Keratinocyte (primary cell): ENCODE measurements around the gene MPP1. TPM values are rescaled to one million over a fixed set of nuclear protein-coding genes. Genes with fewer than 3 reads are reported as not detected.
"Not testable (repeated sequence)": the region's sequence is repeated elsewhere in the genome, so short reads cannot be mapped to it uniquely, and the experiment has no call there.

Experiments
- DNase-seq: peaks from one replicate; pipeline ENCODE4 v3.0.0-alpha.2; 2011; ENCODE audit warnings: low read depth, missing footprints, low spot score
- FAIRE-seq: peaks from 2 replicates; lab custom pipeline; 2011; peaks lifted over from hg19 to GRCh38; lab: Jason Lieb, UNC
- H2AFZ ChIP-seq: 2 replicates; pipeline ENCODE4 v1.6.0; 2012; ENCODE audit warnings: low read length, control low read depth, inconsistent platforms; ENCODE audit not compliant: control insufficient read depth
- H3K27ac ChIP-seq: 2 replicates; pipeline ENCODE4 v1.5.1; 2011; ENCODE audit warnings: low read length; ENCODE audit not compliant: control insufficient read depth, insufficient read depth
- H3K27me3 ChIP-seq: 3 replicates; pipeline ENCODE4 v1.6.0; 2011; ENCODE audit warnings: low read length; ENCODE audit not compliant: control insufficient read depth, insufficient read depth; ENCODE audit errors: extremely low read depth
- H3K36me3 ChIP-seq, 2 experiments: 2 replicates in 1 of 2; 3 replicates in 1 of 2; pipeline ENCODE4 v1.5.1; 2011; ENCODE audit warnings: low read length in 2 of 2, mild to moderate bottlenecking in 1 of 2; ENCODE audit not compliant: control insufficient read depth in 2 of 2, insufficient read depth in 2 of 2; ENCODE audit errors: extremely low read depth in 1 of 2
- H3K4me1 ChIP-seq: 3 replicates; pipeline ENCODE4 v1.5.1; 2011; ENCODE audit warnings: low read length; ENCODE audit not compliant: control insufficient read depth, insufficient read depth; ENCODE audit errors: extremely low read depth
- H3K4me2 ChIP-seq: 3 replicates; pipeline ENCODE4 v1.6.0; 2011; ENCODE audit warnings: low read depth, low read length; ENCODE audit not compliant: control insufficient read depth, insufficient read depth; ENCODE audit errors: extremely low read depth
- H3K4me3 ChIP-seq, 3 experiments: fragments of 200-600 bp in 1 of 3; sonication (generic) in 1 of 3; 2 replicates in 2 of 3; 3 replicates in 1 of 3; pipeline ENCODE4 v1.5.1; 2011 to 2016; ENCODE audit warnings: low read length in 3 of 3, mild to moderate bottlenecking in 3 of 3, control low read depth in 2 of 3, inconsistent platforms in 1 of 3, low read depth in 1 of 3, mixed read lengths in 1 of 3, mixed run types in 1 of 3, moderate library complexity in 1 of 3; ENCODE audit not compliant: control insufficient read depth in 2 of 3, insufficient read depth in 2 of 3; ENCODE audit errors: extremely low read depth in 1 of 3
- H3K79me2 ChIP-seq: 2 replicates; pipeline ENCODE4 v1.6.0; 2012; ENCODE audit warnings: low read length; ENCODE audit not compliant: control insufficient read depth, insufficient read depth
- H3K9ac ChIP-seq: 3 replicates; pipeline ENCODE4 v1.6.0; 2011; ENCODE audit warnings: low read length; ENCODE audit not compliant: control insufficient read depth, insufficient read depth; ENCODE audit errors: extremely low read depth
- H3K9me1 ChIP-seq: 3 replicates; pipeline ENCODE4 v1.6.0; 2011; ENCODE audit warnings: low read length; ENCODE audit not compliant: control insufficient read depth, insufficient read depth; ENCODE audit errors: extremely low read depth
- H3K9me3 ChIP-seq: 2 replicates; pipeline ENCODE4 v1.5.1; 2012; ENCODE audit warnings: low read depth, low read length; ENCODE audit not compliant: control insufficient read depth
- H4K20me1 ChIP-seq: 3 replicates; pipeline ENCODE4 v1.6.0; 2011; ENCODE audit warnings: low read length; ENCODE audit not compliant: control insufficient read depth, insufficient read depth; ENCODE audit errors: extremely low read depth
- CTCF ChIP-seq, 3 experiments: IDR thresholded peaks in 1 of 3; conservative IDR thresholded peaks in 1 of 3; optimal IDR thresholded peaks in 1 of 3; 2 replicates in 2 of 3; 3 replicates in 1 of 3; pipeline versions ENCODE3 to v1.5.1; 2011; ENCODE audit warnings: low read length in 3 of 3, mild to moderate bottlenecking in 3 of 3, moderate library complexity in 2 of 3, control low read depth in 1 of 3, inconsistent platforms in 1 of 3; ENCODE audit not compliant: insufficient read depth in 2 of 3; ENCODE audit errors: extremely low read depth in 1 of 3
- EZH2 ChIP-seq: IDR thresholded peaks from one replicate; pipeline ENCODE4 v1.6.1; 2012; ENCODE audit warnings: inconsistent platforms, mild to moderate bottlenecking, low read length, moderate library complexity
- dilution Hi-C: fragments of 300-500 bp; cut with MboI; formaldehyde crosslinking; loops from one replicate; pipeline ENCODE4 v1.7.0; 2020; ENCODE audit warnings: low sequenced_read_pairs; ENCODE audit not compliant: extremely low pct_ligation_motif_present
- polyA plus RNA-seq, 5 experiments: library from polyadenylated mRNA; depleted of rRNA in 3 of 5; stranded (reverse) in 3 of 5; stranded (forward) in 1 of 5; unstranded in 1 of 5; fragments of >200 nt; gene quantifications; 1 replicate in 1 of 5; 2 replicates in 3 of 5; 3 replicates in 1 of 5; pipeline versions ENCODE4 v1.2.1 to v1.2.3, GENCODE V29; 2011 to 2012; ENCODE audit warnings: missing spikeins in 2 of 5, low read depth in 1 of 5, low replicate concordance in 1 of 5

MPP1 gene
- polyA plus RNA-seq, 1 donor (not counting 4 experiments of a cell fraction or from before 2014, with no cell fraction given), result 4.9 TPM

GRCh38 chrX:154819771-154820341 lies 14.6 kb upstream of the MPP1 start:
- Histone ChIP-seq H3K27ac (no peak overlapping the region), H3K27me3 (no peaks in the 10 kb centered on the region)
- FAIRE-seq, result no peak

GRCh38 chrX:154818916-154819770 lies 13.9 kb upstream of the MPP1 start:
- no peak for TF ChIP-seq CTCF (optimal IDR thresholded peaks at IDR 0.05 in 1 of 3, IDR thresholded peaks at IDR 0.05 in 1 of 3, conservative IDR thresholded peaks at IDR 0.05 in 1 of 3; ENCODE audit: extremely low read depth in 1 of 3, insufficient read depth in 2 of 3, low read length in 3 of 3)
- TF ChIP-seq EZH2, result no peak
- H2AFZ ChIP-seq, result no peak overlapping the region
- H3K9me3 ChIP-seq, result no peaks in the 10 kb centered on the region
- DNase-seq, result no peak
- H3K4me1 ChIP-seq, result no peaks in the 10 kb centered on the region
- H3K4me3 ChIP-seq, result no peak overlapping the region
- no peaks in the 10 kb centered on the region for H3K36me3 ChIP-seq
- no peaks in the 10 kb centered on the region for H3K79me2 ChIP-seq
- no peaks in the 10 kb centered on the region for H4K20me1 ChIP-seq
- no peaks in the 10 kb centered on the region for H3K9me1 ChIP-seq
- H3K9ac ChIP-seq, result no peak overlapping the region
- dilution Hi-C loops, result no loop called here
- H3K4me2 ChIP-seq, result no peak overlapping the region
- FAIRE-seq, result no peak
- H3K27me3 ChIP-seq, result no peaks in the 10 kb centered on the region
- H3K27ac ChIP-seq, result no peak overlapping the region

More at GRCh38 chrX:154819771-154820341, 14.6 kb upstream of the MPP1 start:
- Histone ChIP-seq H3K4me1 (peaks cover 4% of the 10 kb centered on the region), H3K9ac (no peak overlapping the region), H3K4me2 (no peak overlapping the region), H3K9me3 (no peaks in the 10 kb centered on the region), H3K36me3 (no peaks in the 10 kb centered on the region), H2AFZ (no peak overlapping the region), H3K9me1 (no peaks in the 10 kb centered on the region), H3K4me3 (no peak overlapping the region), H4K20me1 (no peaks in the 10 kb centered on the region), H3K79me2 (no peaks in the 10 kb centered on the region)
- DNase-seq, result no peak
- dilution Hi-C loops, result no loop called here
- TF ChIP-seq CTCF (optimal IDR thresholded peaks at IDR 0.05 in 1 of 3, IDR thresholded peaks at IDR 0.05 in 1 of 3, conservative IDR thresholded peaks at IDR 0.05 in 1 of 3; ENCODE audit: extremely low read depth in 1 of 3, insufficient read depth in 2 of 3, low read length in 3 of 3), result no peak
- no peak for TF ChIP-seq EZH2

GRCh38 chrX:154817048-154817618 lies 11.8 kb upstream of the MPP1 start:
- H3K4me2 ChIP-seq, FAIRE-seq, H3K79me2 ChIP-seq, H2AFZ ChIP-seq, H3K4me3 ChIP-seq, DNase-seq, H4K20me1 ChIP-seq, dilution Hi-C loops, H3K27ac ChIP-seq, H3K4me1 ChIP-seq, H3K9ac ChIP-seq, H3K9me3 ChIP-seq, H3K36me3 ChIP-seq, H3K9me1 ChIP-seq, H3K27me3 ChIP-seq: not testable (repeated sequence)
